SK-N-MC (cell line): ENCODE data around the gene DLGAP4.

Experiments
- DNase-seq: peaks from one replicate; pipeline ENCODE4 v3.0.0-alpha.2; 2011; ENCODE audit warnings: low read depth, low spot score
- H3K27ac ChIP-seq: fragments of 200-600 bp; sonication (generic); 2 replicates; pipeline ENCODE4 v1.5.1; 2016; ENCODE audit warnings: mixed run types
- H3K36me3 ChIP-seq: fragments of 200-600 bp; sonication (generic); 2 replicates; pipeline ENCODE4 v1.6.1; 2017; ENCODE audit warnings: antibody characterized with exemption, low read length, mixed read lengths; ENCODE audit not compliant: insufficient read depth
- H3K4me3 ChIP-seq: fragments of 200-600 bp; sonication (generic); 2 replicates; pipeline ENCODE4 v1.5.1; 2016
- H3K9ac ChIP-seq: fragments of 200-600 bp; sonication (generic); 2 replicates; pipeline ENCODE4 v1.8.0; 2017; ENCODE audit warnings: mixed run types, mixed read lengths; ENCODE audit not compliant: insufficient read length
- H3K9me3 ChIP-seq: fragments of 200-600 bp; sonication (generic); 2 replicates; pipeline ENCODE4 v1.6.1; 2017; ENCODE audit warnings: low read depth, mild to moderate bottlenecking, antibody characterized with exemption, low read length, moderate library complexity, mixed read lengths
- EZH2 ChIP-seq: fragments of 200-600 bp; sonication (generic); IDR thresholded peaks from one replicate; pipeline ENCODE4 v1.6.1; 2017; ENCODE audit warnings: antibody characterized with exemption
- FOXP2 ChIP-seq: optimal IDR thresholded peaks from 2 replicates; pipeline ENCODE3; 2011; ENCODE audit warnings: mild to moderate bottlenecking, moderate library complexity; ENCODE audit not compliant: insufficient read depth; ENCODE audit errors: extremely low read length, control extremely low read depth
- POLR2AphosphoS5 ChIP-seq: IDR thresholded peaks from 2 replicates; pipeline ENCODE4 v1.6.1; 2012; ENCODE audit warnings: mild to moderate bottlenecking, low read depth, low read length, borderline replicate concordance

Gene DLGAP4

GRCh38 chr20:36362261-36362660 is 56.1 kb downstream of the DLGAP4 start:
- no peak for TF ChIP-seq FOXP2
- TF ChIP-seq EZH2 = no peak
- TF ChIP-seq POLR2AphosphoS5 = no peak
- no peaks in the 10 kb centered on the region for H3K9me3 ChIP-seq
- H3K4me3 ChIP-seq = no peak overlapping the region
- H3K36me3 ChIP-seq = no peaks in the 10 kb centered on the region
- H3K27ac ChIP-seq = no peak overlapping the region
- H3K9ac ChIP-seq = no peak overlapping the region
- no peak for DNase-seq

DNA sequence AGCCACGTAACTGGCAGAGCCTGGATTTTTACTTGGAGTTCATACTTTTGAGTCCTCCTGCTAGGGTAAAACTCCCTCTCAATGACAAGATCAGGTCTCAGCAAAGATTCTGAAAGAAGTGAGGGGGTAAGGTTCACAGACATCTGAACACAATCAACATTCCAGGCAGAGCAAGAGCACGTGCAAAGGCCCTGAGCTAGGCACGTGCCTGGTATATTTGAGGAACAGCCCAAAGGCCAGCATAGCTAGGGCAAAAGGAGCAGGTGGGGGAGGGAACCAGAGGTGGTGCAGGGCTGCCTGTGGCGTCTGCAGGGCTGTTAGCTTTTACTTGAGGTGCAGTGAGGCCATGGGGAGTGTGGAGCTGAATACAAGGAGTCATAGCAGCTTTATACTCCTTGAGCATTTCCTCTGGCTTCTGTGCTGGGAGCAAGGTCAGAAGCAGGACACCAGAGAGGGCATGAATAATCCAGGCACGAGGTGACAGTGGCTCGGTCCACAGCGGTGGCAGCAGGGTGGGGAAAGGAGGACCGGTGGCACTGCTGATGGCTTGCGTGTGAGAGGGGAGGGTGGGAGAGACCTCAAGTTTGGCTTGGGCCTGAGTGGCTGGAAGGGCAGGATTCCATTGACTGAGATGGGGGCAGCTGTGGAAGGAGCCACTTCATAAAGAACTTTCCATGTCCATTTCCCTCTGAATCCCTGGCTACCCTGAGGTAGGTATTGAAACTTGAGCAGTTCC is 57.0 kb downstream of the DLGAP4 start:
- no peak for DNase-seq
- no peak overlapping the region for H3K9ac ChIP-seq
- no peaks in the 10 kb centered on the region for H3K36me3 ChIP-seq
- no peak overlapping the region for H3K27ac ChIP-seq
- TF ChIP-seq EZH2 = no peak
- no peak for TF ChIP-seq POLR2AphosphoS5
- no peak for TF ChIP-seq FOXP2
- no peaks in the 10 kb centered on the region for H3K9me3 ChIP-seq
- no peak overlapping the region for H3K4me3 ChIP-seq

DNA sequence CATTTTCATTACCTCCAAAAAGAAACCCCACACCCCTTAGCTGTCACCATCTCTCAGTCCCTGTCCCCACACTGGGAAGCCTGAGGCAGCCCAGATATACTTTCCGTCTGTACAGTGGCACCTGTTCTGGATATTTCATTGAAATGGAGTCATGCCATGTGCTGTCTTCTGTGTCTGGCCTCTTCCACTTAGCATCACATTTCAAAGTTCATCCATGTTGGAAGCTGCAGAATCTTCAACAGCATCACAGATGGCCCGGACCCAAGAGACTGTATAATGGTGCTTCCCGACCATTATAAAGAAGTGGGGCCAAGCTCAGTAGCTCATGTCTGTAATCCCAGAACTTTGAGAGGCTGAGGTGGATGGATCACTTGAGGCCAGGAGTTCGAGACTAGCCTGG is 58.4 kb downstream of the DLGAP4 start:
- Histone ChIP-seq H3K4me3 (no peak overlapping the region), H3K9ac (no peak overlapping the region), H3K27ac (no peak overlapping the region), H3K9me3 (no peaks in the 10 kb centered on the region), H3K36me3 (no peaks in the 10 kb centered on the region)
- TF ChIP-seq FOXP2 (no peak), POLR2AphosphoS5 (no peak), EZH2 (no peak)
- DNase-seq = no peak

DNA sequence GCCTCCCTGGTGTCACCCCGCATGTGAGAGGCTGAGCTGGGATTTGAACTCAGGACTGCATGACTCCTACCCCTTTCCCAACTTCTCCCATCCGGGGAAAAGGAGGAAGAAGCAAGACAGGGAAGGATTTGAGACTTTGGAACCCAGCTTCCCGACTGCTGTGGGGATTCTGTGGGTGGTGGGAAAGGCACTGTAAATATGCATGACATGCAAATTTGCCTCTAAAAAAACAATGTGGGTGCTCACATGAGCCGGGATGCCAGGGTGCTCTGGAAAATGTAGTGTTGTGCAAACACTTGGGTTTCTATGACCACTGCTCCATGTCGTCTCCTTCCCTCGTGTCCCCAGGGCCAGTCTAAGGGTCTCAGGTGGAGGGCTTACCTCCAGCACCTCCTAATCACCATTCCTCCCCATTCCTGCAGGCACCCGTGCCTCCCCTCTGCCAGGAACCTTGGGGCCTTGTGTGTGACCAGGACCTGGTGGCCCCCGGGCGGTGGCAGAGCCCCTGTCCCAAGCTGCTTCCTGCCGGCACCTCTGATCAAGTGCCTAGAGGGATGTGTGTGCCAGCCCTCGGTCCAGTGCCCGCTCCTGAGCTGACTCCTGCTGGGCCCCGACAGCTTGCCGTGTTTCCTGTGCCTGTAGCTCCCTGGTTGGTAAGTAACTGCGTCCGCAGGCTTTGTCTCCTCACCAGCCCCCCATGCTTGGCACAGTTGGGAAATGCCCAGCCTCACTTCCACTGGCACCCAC is 60.7 kb downstream of the DLGAP4 start:
- no peak for TF ChIP-seq EZH2
- H3K4me3 ChIP-seq = no peak overlapping the region
- H3K9ac ChIP-seq = no peak overlapping the region
- H3K36me3 ChIP-seq = no peaks in the 10 kb centered on the region
- DNase-seq = no peak
- no peaks in the 10 kb centered on the region for H3K9me3 ChIP-seq
- no peak overlapping the region for H3K27ac ChIP-seq

DNA sequence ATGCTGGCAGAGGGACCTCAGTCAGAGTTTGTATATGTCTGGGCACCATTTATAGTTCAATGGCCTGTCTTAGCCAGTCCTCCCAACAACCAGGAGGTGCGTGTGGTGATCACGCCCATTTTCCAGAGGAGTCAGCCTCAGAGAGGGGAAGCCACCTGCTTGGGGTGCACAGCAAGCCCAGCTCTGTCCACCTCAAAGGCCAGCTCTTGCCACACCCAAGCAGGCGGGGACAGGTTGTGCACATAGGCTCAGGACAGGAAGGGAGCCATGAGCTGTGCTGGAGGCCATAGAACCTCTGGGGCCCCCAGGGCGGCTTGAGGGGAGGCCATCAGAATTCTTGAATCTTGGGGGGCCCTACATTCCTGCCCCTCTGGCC is 61.2 kb downstream of the DLGAP4 start:
- no peak overlapping the region for H3K27ac ChIP-seq
- H3K36me3 ChIP-seq = no peaks in the 10 kb centered on the region
- no peaks in the 10 kb centered on the region for H3K9me3 ChIP-seq
- no peak overlapping the region for H3K9ac ChIP-seq
- no peak for DNase-seq
- H3K4me3 ChIP-seq = no peak overlapping the region
- TF ChIP-seq FOXP2 (no peak), EZH2 (no peak), POLR2AphosphoS5 (no peak)

DNA sequence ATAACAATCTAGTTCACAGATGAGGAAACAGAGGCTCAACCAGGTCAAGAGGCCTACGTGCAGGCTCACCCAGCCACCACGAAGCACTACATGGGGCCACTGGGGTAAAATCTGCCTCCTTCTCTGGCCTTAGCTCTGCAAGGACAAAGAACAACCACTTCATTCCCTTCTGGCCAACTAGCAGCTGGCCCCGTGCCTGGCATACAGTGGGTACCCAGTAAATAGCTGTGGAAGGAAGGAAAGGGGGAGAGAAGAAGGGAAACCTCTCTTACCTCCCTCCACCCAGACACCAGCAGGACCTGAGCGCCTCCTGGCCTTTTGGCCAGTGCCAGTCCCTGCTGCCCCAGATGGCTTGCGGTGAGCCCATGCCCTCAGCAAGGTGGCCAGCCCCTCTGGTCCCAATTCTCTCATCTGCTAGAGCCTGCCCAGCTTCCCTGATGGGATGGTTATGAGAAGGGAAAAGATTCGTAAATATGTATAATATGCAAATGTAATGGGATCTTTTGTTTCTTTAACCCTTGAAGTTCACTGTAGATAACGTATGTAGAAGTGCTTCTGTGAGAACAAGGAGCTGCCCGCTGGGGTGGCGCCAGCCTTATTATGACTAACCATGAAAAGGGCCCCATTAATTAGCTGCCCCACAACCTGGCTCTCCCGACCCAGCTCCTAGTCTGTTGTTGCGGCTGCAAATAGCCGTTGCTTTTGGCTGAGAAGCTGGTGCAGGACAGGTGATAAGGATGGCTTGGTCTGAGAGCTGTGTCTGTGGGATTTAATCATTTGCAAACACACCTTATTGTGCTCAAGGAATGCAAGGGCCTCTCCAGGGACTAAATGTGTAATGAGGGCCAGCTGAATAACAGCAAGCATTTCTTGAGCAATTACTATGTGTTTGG is 62.0 kb downstream of the DLGAP4 start:
- Histone ChIP-seq H3K4me3 (no peak overlapping the region), H3K9ac (no peak overlapping the region), H3K27ac (no peak overlapping the region), H3K9me3 (no peaks in the 10 kb centered on the region), H3K36me3 (no peaks in the 10 kb centered on the region)
- TF ChIP-seq EZH2 = no peak
- TF ChIP-seq FOXP2 = no peak
- no peak for TF ChIP-seq POLR2AphosphoS5
- no peak for DNase-seq

GRCh38 chr20:36368869-36369268 is 62.7 kb downstream of the DLGAP4 start:
- H3K27ac ChIP-seq = no peak overlapping the region
- H3K9ac ChIP-seq = no peak overlapping the region
- no peak for TF ChIP-seq EZH2
- no peak for DNase-seq
- H3K9me3 ChIP-seq = no peaks in the 10 kb centered on the region
- no peak overlapping the region for H3K4me3 ChIP-seq
- H3K36me3 ChIP-seq = no peaks in the 10 kb centered on the region

- DNase-seq = no peak
- TF ChIP-seq POLR2AphosphoS5 = no peak
- no peak for TF ChIP-seq EZH2
- TF ChIP-seq FOXP2 = no peak
- Histone ChIP-seq H3K9ac (no peak overlapping the region), H3K9me3 (no peaks in the 10 kb centered on the region), H3K27ac (no peak overlapping the region), H3K36me3 (no peaks in the 10 kb centered on the region), H3K4me3 (no peak overlapping the region)
These were observed 63.6 kb downstream of the DLGAP4 start for GRCh38 chr20:36369739-36370138.
